Measurements from ENCODE around the gene GRIK1.

DNA sequence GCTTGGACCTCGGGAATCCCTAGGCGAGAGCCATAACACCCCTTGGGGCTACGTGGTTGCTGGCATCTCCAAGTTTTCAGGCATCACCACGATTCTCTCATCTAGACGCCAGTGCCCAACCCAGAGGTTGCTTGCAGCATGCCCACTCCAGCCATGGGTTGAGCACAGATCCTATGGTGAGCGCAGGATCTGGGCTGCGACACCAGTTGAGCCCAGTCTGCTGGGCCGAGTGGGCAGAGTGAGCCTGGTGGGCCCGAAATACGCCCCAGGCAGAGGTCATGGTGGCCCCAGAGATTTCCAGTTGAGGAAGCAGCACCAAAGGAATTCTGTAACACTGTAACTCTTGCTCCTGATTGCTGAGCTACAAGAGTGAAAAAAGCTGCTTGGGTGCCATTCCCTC, 46.1 kb upstream of the GRIK1 start:
- TF ChIP-seq, protein P1, sequence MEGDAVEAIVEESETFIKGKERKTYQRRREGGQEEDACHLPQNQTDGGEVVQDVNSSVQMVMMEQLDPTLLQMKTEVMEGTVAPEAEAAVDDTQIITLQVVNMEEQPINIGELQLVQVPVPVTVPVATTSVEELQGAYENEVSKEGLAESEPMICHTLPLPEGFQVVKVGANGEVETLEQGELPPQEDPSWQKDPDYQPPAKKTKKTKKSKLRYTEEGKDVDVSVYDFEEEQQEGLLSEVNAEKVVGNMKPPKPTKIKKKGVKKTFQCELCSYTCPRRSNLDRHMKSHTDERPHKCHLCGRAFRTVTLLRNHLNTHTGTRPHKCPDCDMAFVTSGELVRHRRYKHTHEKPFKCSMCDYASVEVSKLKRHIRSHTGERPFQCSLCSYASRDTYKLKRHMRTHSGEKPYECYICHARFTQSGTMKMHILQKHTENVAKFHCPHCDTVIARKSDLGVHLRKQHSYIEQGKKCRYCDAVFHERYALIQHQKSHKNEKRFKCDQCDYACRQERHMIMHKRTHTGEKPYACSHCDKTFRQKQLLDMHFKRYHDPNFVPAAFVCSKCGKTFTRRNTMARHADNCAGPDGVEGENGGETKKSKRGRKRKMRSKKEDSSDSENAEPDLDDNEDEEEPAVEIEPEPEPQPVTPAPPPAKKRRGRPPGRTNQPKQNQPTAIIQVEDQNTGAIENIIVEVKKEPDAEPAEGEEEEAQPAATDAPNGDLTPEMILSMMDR (IDR thresholded peaks at IDR 0.05), result no peak
- TF ChIP-seq POLR2A (IDR thresholded peaks at IDR 0.05), result no peak

Data from tibial nerve (tissue), 3 donors.